ENCODE measurements around the gene ERICH2.

The ERICH2 gene

DNA sequence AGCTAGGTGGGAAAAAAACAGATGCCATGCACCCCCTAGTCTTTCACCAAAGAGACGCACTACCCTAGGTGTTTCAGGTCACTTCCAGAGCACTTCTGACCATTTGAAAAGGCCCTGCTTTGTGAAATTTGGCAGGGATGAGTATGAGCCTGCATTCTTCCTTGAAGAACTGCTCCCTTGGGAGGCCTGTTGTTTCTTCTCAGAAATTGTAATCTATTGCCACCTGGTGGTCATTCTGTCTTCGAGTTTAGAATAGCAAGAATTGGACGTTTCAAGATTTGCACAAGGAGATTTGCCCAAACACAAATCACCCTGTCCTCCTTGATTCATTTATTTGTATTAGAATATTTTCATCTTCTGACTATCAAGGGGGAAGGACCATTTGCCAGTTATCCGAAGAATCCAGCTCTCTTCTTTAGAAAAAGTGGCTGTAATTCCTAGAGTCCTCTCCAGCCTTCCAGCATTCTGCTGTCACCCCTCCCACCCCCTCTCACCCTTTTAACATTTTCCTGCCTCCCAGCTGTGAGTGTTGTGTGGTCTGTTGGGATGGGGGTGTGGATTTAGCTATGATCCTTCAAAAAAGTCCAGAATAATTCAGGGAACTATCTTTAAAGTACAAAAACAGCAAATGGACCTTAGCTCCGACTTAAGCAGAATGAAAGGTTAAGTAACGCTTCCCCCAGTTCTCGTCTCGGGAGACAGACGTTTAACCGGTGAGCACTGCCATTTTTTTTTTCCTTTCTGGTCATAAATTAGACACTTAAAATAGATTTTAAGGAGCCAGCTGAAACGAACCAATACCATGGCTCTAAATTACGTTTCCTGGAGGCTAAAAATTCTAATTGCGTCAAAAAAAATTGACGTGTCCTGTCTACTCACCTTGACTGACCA, 42.8 kb downstream of the ERICH2 start:
- no peaks in the 10 kb centered on the region for H3K9me3 ChIP-seq
- no peak for DNase-seq
- peaks cover 0 to 36% (median 29%) of the 10 kb centered on the region in 4 donors for H3K4me1 ChIP-seq
- TF ChIP-seq, protein P1, sequence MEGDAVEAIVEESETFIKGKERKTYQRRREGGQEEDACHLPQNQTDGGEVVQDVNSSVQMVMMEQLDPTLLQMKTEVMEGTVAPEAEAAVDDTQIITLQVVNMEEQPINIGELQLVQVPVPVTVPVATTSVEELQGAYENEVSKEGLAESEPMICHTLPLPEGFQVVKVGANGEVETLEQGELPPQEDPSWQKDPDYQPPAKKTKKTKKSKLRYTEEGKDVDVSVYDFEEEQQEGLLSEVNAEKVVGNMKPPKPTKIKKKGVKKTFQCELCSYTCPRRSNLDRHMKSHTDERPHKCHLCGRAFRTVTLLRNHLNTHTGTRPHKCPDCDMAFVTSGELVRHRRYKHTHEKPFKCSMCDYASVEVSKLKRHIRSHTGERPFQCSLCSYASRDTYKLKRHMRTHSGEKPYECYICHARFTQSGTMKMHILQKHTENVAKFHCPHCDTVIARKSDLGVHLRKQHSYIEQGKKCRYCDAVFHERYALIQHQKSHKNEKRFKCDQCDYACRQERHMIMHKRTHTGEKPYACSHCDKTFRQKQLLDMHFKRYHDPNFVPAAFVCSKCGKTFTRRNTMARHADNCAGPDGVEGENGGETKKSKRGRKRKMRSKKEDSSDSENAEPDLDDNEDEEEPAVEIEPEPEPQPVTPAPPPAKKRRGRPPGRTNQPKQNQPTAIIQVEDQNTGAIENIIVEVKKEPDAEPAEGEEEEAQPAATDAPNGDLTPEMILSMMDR (IDR thresholded peaks at IDR 0.05): peak; percentile 64 to 86
- no peak overlapping the region for H3K4me3 ChIP-seq
- peaks cover 8 to 36% of the 10 kb centered on the region in 2 donors for H3K27me3 ChIP-seq
- no peak overlapping the region for H3K27ac ChIP-seq
- H3K36me3 ChIP-seq: no peaks in the 10 kb centered on the region
- intact Hi-C loops (cut with DNase I; ENCODE audit: low total_unique reads): loop anchor here (5.0 kb wide), 1 partner anchor 331 kb away; no protein-coding TSS in a partner anchor

DNA sequence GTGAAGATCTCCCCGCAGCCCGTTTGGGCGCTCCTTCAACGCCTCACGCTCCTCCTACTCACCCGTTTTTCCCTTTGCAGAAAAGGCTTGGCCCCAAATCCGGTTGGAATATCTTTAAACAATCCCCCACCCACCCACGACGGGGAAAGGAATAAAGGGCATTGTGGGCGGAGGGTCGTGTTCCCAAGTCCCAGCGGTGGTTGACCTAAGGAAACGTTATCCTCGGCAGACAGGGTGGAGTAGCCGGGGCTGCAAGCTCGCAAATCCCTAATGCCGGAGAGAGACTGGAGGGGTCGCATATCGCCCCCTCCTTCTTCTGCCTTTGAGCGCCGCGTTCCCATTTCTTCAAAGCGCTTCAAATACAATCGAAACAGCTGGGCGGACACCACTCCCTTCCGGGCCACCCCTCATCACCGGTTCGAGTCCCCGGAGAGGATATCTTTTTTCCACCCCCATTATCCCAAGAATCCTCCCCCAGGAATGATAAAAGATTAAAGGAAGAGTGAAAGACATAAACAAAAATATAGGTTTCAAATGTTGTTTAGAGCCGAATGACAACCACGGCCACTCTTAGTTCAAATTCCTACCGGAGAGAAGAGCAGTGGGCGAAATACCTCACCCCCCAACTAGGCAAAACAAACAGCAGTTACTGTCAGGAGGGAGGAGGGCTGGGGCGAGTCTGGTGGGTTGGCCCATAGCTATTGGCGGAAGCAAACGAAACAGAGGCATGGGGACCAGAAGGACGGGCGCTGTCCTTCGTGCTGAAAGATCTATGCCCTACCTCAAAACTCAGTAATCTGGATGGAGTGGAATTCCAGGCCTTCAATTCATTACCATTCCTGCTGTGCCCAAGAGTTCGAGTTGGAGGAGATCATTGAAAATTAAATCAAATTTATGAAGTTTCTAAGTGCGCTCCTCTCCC, 43.7 kb downstream of the ERICH2 start:
- no peak overlapping the region for H3K4me3 ChIP-seq
- intact Hi-C loops (cut with DNase I; ENCODE audit: low total_unique reads): loop anchor here (2.0 to 5.0 kb wide), 2 partner anchors 45 to 332 kb away; no protein-coding TSS in a partner anchor
- H3K27me3 ChIP-seq: peaks cover 8 to 46% of the 10 kb centered on the region in 2 donors

DNA sequence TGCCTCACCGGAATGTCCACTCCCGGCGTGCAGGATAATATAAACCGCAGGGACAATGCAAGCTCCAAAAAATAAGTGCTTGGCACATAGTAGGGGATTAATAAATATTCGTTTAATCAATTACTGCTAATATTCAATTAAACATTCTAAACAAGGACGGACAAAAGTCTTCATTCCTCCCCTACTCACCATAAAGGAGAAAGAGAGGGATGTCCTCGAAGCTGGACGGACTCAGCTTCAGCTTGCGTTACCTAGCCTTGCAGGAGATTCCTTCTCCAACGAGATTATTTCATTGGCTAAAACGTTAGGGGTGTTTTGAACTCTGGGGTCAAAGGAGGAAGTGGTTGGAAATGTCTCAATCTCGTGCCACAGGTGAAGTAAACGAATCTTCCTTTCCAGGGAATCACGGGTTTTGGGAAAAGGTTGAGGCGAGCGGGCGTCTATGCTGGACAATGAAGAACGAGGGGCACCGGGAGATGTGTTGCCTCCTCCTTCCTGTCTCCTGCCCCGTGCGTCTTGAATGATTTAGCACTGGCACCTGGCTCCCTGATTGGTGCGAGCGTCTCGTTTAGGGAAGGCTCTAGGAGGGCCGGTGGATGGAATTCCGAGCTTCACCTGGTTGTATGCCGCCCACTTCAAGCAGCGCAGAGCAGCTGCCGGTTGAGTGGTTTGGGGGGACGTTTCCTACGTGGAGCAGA, 44.5 kb downstream of the ERICH2 start:
- TF ChIP-seq, protein P1 (IDR thresholded peaks at IDR 0.05): no peak
- DNase-seq: no peak
- H3K9me3 ChIP-seq: no peaks in the 10 kb centered on the region
- intact Hi-C loops (cut with DNase I; ENCODE audit: low total_unique reads): loop anchor here (2.0 to 5.0 kb wide), 4 partner anchors 46 to 452 kb away; partner anchors contain the start of gene SP5
- peaks cover 0 to 47% (median 39%) of the 10 kb centered on the region in 4 donors for H3K4me1 ChIP-seq
- H3K27me3 ChIP-seq: peaks cover 8 to 54% of the 10 kb centered on the region in 2 donors
- H3K27ac ChIP-seq: no peak overlapping the region
- H3K4me3 ChIP-seq: no peak overlapping the region
- H3K36me3 ChIP-seq: no peaks in the 10 kb centered on the region

More for the DNA sequence above, 43.7 kb downstream of the ERICH2 start:
- peaks cover 0 to 45% (median 38%) of the 10 kb centered on the region in 4 donors for H3K4me1 ChIP-seq
- no peaks in the 10 kb centered on the region for H3K9me3 ChIP-seq
- TF ChIP-seq, protein P1 (IDR thresholded peaks at IDR 0.05): no peak
- no peaks in the 10 kb centered on the region for H3K36me3 ChIP-seq
- no peak overlapping the region for H3K27ac ChIP-seq
- no peak for DNase-seq

- no peak for DNase-seq
- Histone ChIP-seq H3K36me3 (no peaks in the 10 kb centered on the region), H3K27ac (no peak overlapping the region), H3K4me3 (peak overlapping the region; percentile 51 to 68), H3K27me3 (peaks cover 8 to 60% of the 10 kb centered on the region in 2 donors), H3K9me3 (no peaks in the 10 kb centered on the region), H3K4me1 (peaks cover 0 to 53% (median 42%) of the 10 kb centered on the region in 4 donors)
- intact Hi-C loops (cut with DNase I; ENCODE audit: low total_unique reads): loop anchor here (2.0 to 5.0 kb wide), 3 partner anchors 47 to 453 kb away; partner anchors contain the start of gene SP5
- TF ChIP-seq, protein P1 (IDR thresholded peaks at IDR 0.05): no peak
Observed at GRCh38 chr2:170815311-170815710, 45.1 kb downstream of the ERICH2 start.
